Liver (tissue), 9 donors: ENCODE measurements around the gene CYFIP2. TPM values are rescaled to one million over a fixed set of nuclear protein-coding genes. Genes with fewer than 3 reads are reported as not detected.

ENCODE experiments used
- DNase-seq: peaks from one replicate; pipeline ENCODE4 v3.0.0-alpha.2; 2017; ENCODE audit warnings: low spot score
- H3K27ac ChIP-seq, 2 donors: one replicate each; pipeline ENCODE4 v1.7.0; 2013; ENCODE audit warnings: inconsistent platforms in 2 of 2, low read length in 2 of 2, control low read depth in 1 of 2, low read depth in 1 of 2, mild to moderate bottlenecking in 1 of 2
- H3K27me3 ChIP-seq, 4 donors: one replicate each; pipeline versions ENCODE4 v1.6.1 to v1.7.0; 2013; ENCODE audit warnings: low read length in 3 of 4, inconsistent platforms in 1 of 4, mild to moderate bottlenecking in 1 of 4, moderate library complexity in 1 of 4; ENCODE audit not compliant: control insufficient read depth in 4 of 4, insufficient read depth in 4 of 4
- H3K36me3 ChIP-seq, 4 donors: one replicate each; pipeline versions ENCODE4 v1.6.1 to v1.7.0; 2013; ENCODE audit warnings: low read length in 3 of 4, mild to moderate bottlenecking in 3 of 4, low read depth in 1 of 4, moderate library complexity in 1 of 4; ENCODE audit not compliant: control insufficient read depth in 4 of 4, insufficient read depth in 3 of 4
- H3K4me1 ChIP-seq, 4 donors: one replicate each; pipeline versions ENCODE4 v1.6.1 to v1.7.0; 2013; ENCODE audit warnings: low read length in 3 of 4, mild to moderate bottlenecking in 3 of 4, moderate library complexity in 1 of 4; ENCODE audit not compliant: control insufficient read depth in 4 of 4, insufficient read depth in 4 of 4
- H3K4me3 ChIP-seq, 3 donors: one replicate each; pipeline versions ENCODE4 v1.6.1 to v1.7.0; 2013; ENCODE audit warnings: low read length in 3 of 3, control low read depth in 1 of 3, low read depth in 1 of 3, mild to moderate bottlenecking in 1 of 3
- H3K9ac ChIP-seq, 2 donors: one replicate each; pipeline ENCODE4 v1.7.0; 2013; ENCODE audit warnings: low read length in 2 of 2, mild to moderate bottlenecking in 2 of 2, moderate library complexity in 2 of 2, control low read depth in 1 of 2, low read depth in 1 of 2
- H3K9me3 ChIP-seq, 4 donors: one replicate each; pipeline versions ENCODE4 v1.6.1 to v1.7.0; 2013; ENCODE audit warnings: low read length in 3 of 4; ENCODE audit not compliant: control insufficient read depth in 4 of 4
- ATF3 ChIP-seq: IDR thresholded peaks from 2 replicates; pipeline ENCODE4 v1.6.1; 2016; ENCODE audit warnings: antibody characterized with exemption
- CTCF ChIP-seq: fragments of 150-350 bp; IDR thresholded peaks from 2 replicates; pipeline ENCODE4 v1.5.1; 2017; ENCODE audit warnings: improper control_type of control experiment, low read depth, low read length; ENCODE audit not compliant: missing input control
- EGR1 ChIP-seq, 2 donors: IDR thresholded peaks; 2 replicates each; pipeline ENCODE4 v1.6.1; 2016 to 2018; ENCODE audit warnings: antibody characterized with exemption in 2 of 2, low read depth in 2 of 2
- FOXA1 ChIP-seq: IDR thresholded peaks from 2 replicates; pipeline ENCODE4 v1.6.1; 2016; ENCODE audit warnings: antibody characterized with exemption
- FOXA2 ChIP-seq: IDR thresholded peaks from 2 replicates; pipeline ENCODE4 v1.6.1; 2016; ENCODE audit warnings: antibody characterized with exemption
- GABPA ChIP-seq, 2 donors: IDR thresholded peaks in 1 of 2; conservative IDR thresholded peaks in 1 of 2; 2 replicates each; pipeline ENCODE4 v1.6.1; 2016; ENCODE audit warnings: antibody characterized with exemption in 2 of 2, mild to moderate bottlenecking in 1 of 2, moderate library complexity in 1 of 2
- HNF4A ChIP-seq, 2 donors: conservative IDR thresholded peaks; 2 replicates each; pipeline ENCODE4 v1.6.1; 2016; ENCODE audit warnings: antibody characterized with exemption in 2 of 2, mild to moderate bottlenecking in 2 of 2
- HNF4G ChIP-seq: IDR thresholded peaks from 2 replicates; pipeline ENCODE4 v1.6.1; 2016; ENCODE audit warnings: antibody characterized with exemption
- JUND ChIP-seq, 2 donors: IDR thresholded peaks; 2 replicates each; pipeline ENCODE4 v1.6.1; 2016; ENCODE audit warnings: antibody characterized with exemption in 2 of 2
- MAX ChIP-seq: IDR thresholded peaks from 2 replicates; pipeline ENCODE4 v1.6.1; 2016; ENCODE audit warnings: antibody characterized with exemption
- NR2F2 ChIP-seq: IDR thresholded peaks from 2 replicates; pipeline ENCODE4 v1.6.1; 2016; ENCODE audit warnings: antibody characterized with exemption
- RAD21 ChIP-seq, 2 donors: IDR thresholded peaks; 2 replicates each; pipeline ENCODE4 v1.6.1; 2016; ENCODE audit warnings: antibody characterized with exemption in 2 of 2, mild to moderate bottlenecking in 2 of 2
- REST ChIP-seq: IDR thresholded peaks from 2 replicates; pipeline ENCODE4 v1.6.1; 2016; ENCODE audit warnings: antibody characterized with exemption, mild to moderate bottlenecking
- RXRA ChIP-seq, 2 donors: IDR thresholded peaks; 2 replicates each; pipeline ENCODE4 v1.6.1; 2017 to 2018; ENCODE audit warnings: antibody characterized with exemption in 2 of 2, mild to moderate bottlenecking in 1 of 2
- SP1 ChIP-seq: IDR thresholded peaks from 2 replicates; pipeline ENCODE4 v1.6.1; 2018; ENCODE audit warnings: antibody characterized with exemption, mild to moderate bottlenecking
- TAF1 ChIP-seq: conservative IDR thresholded peaks from 2 replicates; pipeline ENCODE4 v1.6.1; 2016; ENCODE audit warnings: antibody characterized with exemption, mild to moderate bottlenecking
- ZBTB33 ChIP-seq: IDR thresholded peaks from 2 replicates; pipeline ENCODE4 v1.6.1; 2016; ENCODE audit warnings: antibody characterized with exemption
- WGBS: extraction: QIAGEN DNeasy Blood & Tissue Kit; methylation state at CpG from one replicate; pipeline ENCODE4 v1.1.7; 2013; 5-methylcytosine and 5-hydroxymethylcytosine counted together
- polyA plus RNA-seq, 2 donors: library from polyadenylated mRNA; stranded (reverse) in 1 of 2; unstranded in 1 of 2; fragments of 200-250 nt in 1 of 2; fragments of >200 nt in 1 of 2; fragmentation: Nextera tagmentation in 1 of 2; extraction: Ambion mirVana in 1 of 2; gene quantifications; one replicate each; pipeline versions ENCODE4 v1.2.1 to v1.2.3, GENCODE V29; 2013 to 2015
- total RNA-seq, 2 donors: library from RNA; depleted of rRNA; stranded (reverse); fragments of >200 nt; gene quantifications; one replicate each; pipeline ENCODE4 v1.2.3, GENCODE V29; 2014
- donor health status: healthy.
- donor health status: healthy.
- donor health status: healthy.
- donor health status: healthy.
- donor health status: healthy.

Gene CYFIP2
- total and polyA plus RNA-seq, 4 donors, result 12.6 to 38.9 (median 28.2) TPM

- WGBS, result 96% methylated on average over 3 of the region's 3 CpGs
- no peaks in the 10 kb centered on the region for H3K4me1 ChIP-seq
- TF ChIP-seq RAD21 (IDR thresholded peaks at IDR 0.05), result no peak
- no peak for TF ChIP-seq ATF3
- TF ChIP-seq MAX, result no peak
- TF ChIP-seq NR2F2, result no peak
- TF ChIP-seq HNF4A (conservative IDR thresholded peaks at IDR 0.05), result no peak
- no peak for TF ChIP-seq EGR1 (IDR thresholded peaks at IDR 0.05; ENCODE audit: low read depth in 2 of 2)
- TF ChIP-seq REST, result no peak
- no peak for TF ChIP-seq GABPA (IDR thresholded peaks at IDR 0.05 in 1 of 2, conservative IDR thresholded peaks at IDR 0.05 in 1 of 2)
- no peak for TF ChIP-seq SP1
- TF ChIP-seq ZBTB33, result no peak
- no peak for TF ChIP-seq CTCF
- TF ChIP-seq JUND (IDR thresholded peaks at IDR 0.05), result no peak
- TF ChIP-seq RXRA (IDR thresholded peaks at IDR 0.05), result no peak
- TF ChIP-seq TAF1, result no peak
- TF ChIP-seq FOXA1, result no peak
- no peak for TF ChIP-seq HNF4G
- TF ChIP-seq FOXA2, result no peak
These were observed 90.7 kb downstream of the CYFIP2 start for GRCh38 chr5:157356576-157356975.

GRCh38 chr5:157357823-157358222 lies 91.9 kb downstream of the CYFIP2 start:
- H3K27ac ChIP-seq, result no peak overlapping the region
- peaks cover 4 to 15% (median 8%) of the 10 kb centered on the region in 4 donors for H3K36me3 ChIP-seq
- no peak for DNase-seq
- WGBS, result 90% methylated on average over 6 of the region's 6 CpGs
- H3K9ac ChIP-seq, result no peak overlapping the region
- H3K9me3 ChIP-seq, result no peaks in the 10 kb centered on the region
- no peak overlapping the region for H3K4me3 ChIP-seq
- no peaks in the 10 kb centered on the region for H3K4me1 ChIP-seq
- H3K27me3 ChIP-seq, result no peaks in the 10 kb centered on the region
- TF ChIP-seq REST, result no peak
- TF ChIP-seq MAX, result no peak
- no peak for TF ChIP-seq TAF1
- TF ChIP-seq ZBTB33, result no peak
- TF ChIP-seq ATF3, result no peak
- TF ChIP-seq GABPA (IDR thresholded peaks at IDR 0.05 in 1 of 2, conservative IDR thresholded peaks at IDR 0.05 in 1 of 2), result no peak
- no peak for TF ChIP-seq FOXA1
- no peak for TF ChIP-seq JUND (IDR thresholded peaks at IDR 0.05)
- no peak for TF ChIP-seq NR2F2
- no peak for TF ChIP-seq RXRA (IDR thresholded peaks at IDR 0.05)
- no peak for TF ChIP-seq EGR1 (IDR thresholded peaks at IDR 0.05; ENCODE audit: low read depth in 2 of 2)

More at GRCh38 chr5:157356576-157356975, 90.7 kb downstream of the CYFIP2 start:
- no peak overlapping the region for H3K9ac ChIP-seq
- no peak for DNase-seq
- H3K9me3 ChIP-seq, result no peaks in the 10 kb centered on the region
- no peak overlapping the region for H3K27ac ChIP-seq
- H3K4me3 ChIP-seq, result no peak overlapping the region
- H3K27me3 ChIP-seq, result no peaks in the 10 kb centered on the region
- H3K36me3 ChIP-seq, result peaks cover 4 to 13% (median 6%) of the 10 kb centered on the region in 4 donors
